Measurements from ENCODE around the gene GRHL1. TPM values are rescaled to one million over a fixed set of nuclear protein-coding genes. Genes with fewer than 3 reads are reported as not detected.
A peak's percentile ranks its signal among the peaks of the same experiment; 100 is the strongest.

The GRHL1 gene
- total RNA-seq, 2 experiments from 2014 or later, result 0.69 to 0.79 TPM

DNA sequence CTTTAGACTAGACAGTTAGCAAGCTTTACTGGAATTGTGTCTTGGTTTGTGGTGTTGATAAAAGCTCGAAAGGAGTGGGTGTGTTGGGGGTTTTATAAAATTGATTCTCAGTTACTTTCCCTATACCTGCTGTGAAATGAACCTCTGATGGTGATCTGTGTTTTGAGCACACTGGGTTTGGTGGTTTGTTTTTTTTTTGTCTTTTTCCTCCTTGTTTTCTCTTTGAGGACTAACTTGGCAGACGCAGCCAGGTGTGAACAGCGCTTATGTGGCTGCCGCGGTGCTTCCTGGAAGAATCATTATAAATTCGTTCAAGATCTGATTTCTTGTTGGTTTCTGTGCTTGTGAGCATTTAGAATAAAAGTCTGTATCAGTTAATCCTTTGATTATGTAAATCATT is 28.5 kb downstream of the GRHL1 start:
- peaks cover 4% of the 10 kb centered on the region for H3K27me3 Mint-ChIP-seq (ENCODE audit: low read depth)
- peak; percentile 63 for DNase-seq
- CTCF ChIA-PET, result interaction anchor here (1.0 to 1.8 kb wide), 2 partner anchors 38 to 166 kb away, joined by 4 to 5 read pairs; no protein-coding TSS in a partner anchor
- H3K27ac Mint-ChIP-seq, result peak overlapping the region; percentile 66
- intact Hi-C loops (cut with micrococcal nuclease), result loop anchor here (1.0 to 5.0 kb wide), 3 partner anchors 137 to 457 kb away; partner anchors contain the start of gene TAF1B
- peaks cover 43% of the 10 kb centered on the region for H3K4me1 Mint-ChIP-seq (ENCODE audit: low read depth)
- H3K9me3 Mint-ChIP-seq, result no peaks in the 10 kb centered on the region
- peaks cover 2% of the 10 kb centered on the region for H3K36me3 Mint-ChIP-seq (ENCODE audit: low read depth)
- H3K4me3 Mint-ChIP-seq, result peak overlapping the region; percentile 38

DNA sequence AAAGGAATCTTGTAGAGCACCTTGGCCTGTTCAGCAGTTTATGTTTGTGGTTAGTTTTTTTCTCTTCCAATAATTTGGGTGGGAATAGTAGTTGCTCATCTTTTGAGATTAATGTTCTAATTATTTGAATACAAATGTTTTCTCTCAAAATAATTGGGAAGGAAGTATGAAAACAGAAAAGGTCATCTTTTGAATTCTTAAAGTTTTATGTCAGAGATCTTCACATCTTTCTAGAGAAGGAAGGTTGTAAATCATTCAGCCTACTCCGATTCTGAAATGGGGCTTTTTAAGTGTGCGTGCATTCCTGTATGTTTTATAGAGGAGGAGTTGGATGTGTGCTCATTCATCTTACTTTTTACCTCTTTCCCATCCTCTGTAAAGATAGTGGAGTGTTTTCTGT is 29.0 kb downstream of the GRHL1 start:
- intact Hi-C loops (cut with micrococcal nuclease), result loop anchor here (1.0 to 5.0 kb wide), 2 partner anchors 137 to 457 kb away; partner anchors contain the start of gene TAF1B
- Mint-ChIP-seq H3K27ac (no peak overlapping the region), H3K4me1 (ENCODE audit: low read depth) (peaks cover 38% of the 10 kb centered on the region), H3K27me3 (ENCODE audit: low read depth) (peaks cover 4% of the 10 kb centered on the region), H3K36me3 (ENCODE audit: low read depth) (peaks cover 2% of the 10 kb centered on the region), H3K4me3 (no peak overlapping the region), H3K9me3 (no peaks in the 10 kb centered on the region)
- CTCF ChIA-PET, result interaction anchor here (1.0 to 7.8 kb wide), 3 partner anchors 68 to 167 kb away, joined by 4 to 131 read pairs (median 5); partner anchors contain the start of gene KLF11
- no peak for DNase-seq

DNA sequence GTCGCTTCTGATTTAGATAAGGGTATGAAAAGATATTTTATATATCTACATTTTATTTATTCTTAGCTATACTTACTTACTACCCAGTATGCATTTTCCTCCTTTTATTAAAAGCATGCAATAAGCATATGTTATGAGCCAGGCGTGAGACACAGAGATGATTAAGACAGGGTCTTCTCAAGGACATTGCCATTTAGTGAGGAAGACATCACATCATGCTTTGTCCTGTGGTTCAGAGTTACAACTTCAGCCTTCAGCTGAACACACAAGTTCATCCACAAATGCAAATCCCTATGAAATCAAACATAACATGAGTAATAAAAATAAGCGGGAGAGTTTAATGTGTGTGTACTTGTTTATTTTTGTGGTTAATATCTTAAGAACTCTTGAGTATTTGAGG is 30.2 kb downstream of the GRHL1 start:
- intact Hi-C loops (cut with micrococcal nuclease), result loop anchor here (5.0 kb wide), 1 partner anchor 456 kb away; no protein-coding TSS in a partner anchor
- Mint-ChIP-seq H3K9me3 (no peaks in the 10 kb centered on the region), H3K36me3 (ENCODE audit: low read depth) (peaks cover 2% of the 10 kb centered on the region), H3K27ac (no peak overlapping the region), H3K4me1 (ENCODE audit: low read depth) (peaks cover 28% of the 10 kb centered on the region), H3K4me3 (no peak overlapping the region), H3K27me3 (ENCODE audit: low read depth) (peaks cover 4% of the 10 kb centered on the region)
- CTCF ChIA-PET, result interaction anchor here (1.3 to 7.8 kb wide), 3 partner anchors 10 to 167 kb away, joined by 3 to 131 read pairs (median 4); partner anchors contain the start of gene KLF11
- no peak for DNase-seq

DNA sequence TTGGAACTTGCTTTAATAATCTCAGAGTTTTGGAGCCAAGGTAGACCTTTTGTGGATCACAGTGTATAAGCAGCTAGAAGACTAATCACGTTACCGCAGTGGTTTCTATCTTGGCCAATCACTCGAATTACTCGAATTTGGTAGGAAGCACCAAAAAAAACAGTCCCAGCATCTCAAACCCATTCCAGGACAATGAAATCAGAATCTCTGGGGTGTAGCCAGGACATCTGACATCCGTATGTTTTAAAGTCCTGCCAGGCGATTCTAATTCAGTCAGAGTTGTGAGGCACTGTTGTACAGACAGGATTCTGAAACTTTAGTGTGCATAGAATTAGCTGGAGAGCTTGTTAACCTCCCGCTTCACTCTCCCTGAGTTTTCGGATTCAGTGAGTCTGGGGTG is 30.8 kb downstream of the GRHL1 start:
- peaks cover 2% of the 10 kb centered on the region for H3K36me3 Mint-ChIP-seq (ENCODE audit: low read depth)
- no peak overlapping the region for H3K4me3 Mint-ChIP-seq
- CTCF ChIA-PET, result interaction anchor here (1.3 to 7.8 kb wide), 3 partner anchors 10 to 167 kb away, joined by 3 to 131 read pairs (median 4); partner anchors contain the start of gene KLF11
- no peak for DNase-seq
- H3K27me3 Mint-ChIP-seq (ENCODE audit: low read depth), result peaks cover 4% of the 10 kb centered on the region
- intact Hi-C loops (cut with micrococcal nuclease), result loop anchor here (5.0 kb wide), 1 partner anchor 455 kb away; no protein-coding TSS in a partner anchor
- no peaks in the 10 kb centered on the region for H3K9me3 Mint-ChIP-seq
- H3K27ac Mint-ChIP-seq, result no peak overlapping the region
- peaks cover 24% of the 10 kb centered on the region for H3K4me1 Mint-ChIP-seq (ENCODE audit: low read depth)

DNA sequence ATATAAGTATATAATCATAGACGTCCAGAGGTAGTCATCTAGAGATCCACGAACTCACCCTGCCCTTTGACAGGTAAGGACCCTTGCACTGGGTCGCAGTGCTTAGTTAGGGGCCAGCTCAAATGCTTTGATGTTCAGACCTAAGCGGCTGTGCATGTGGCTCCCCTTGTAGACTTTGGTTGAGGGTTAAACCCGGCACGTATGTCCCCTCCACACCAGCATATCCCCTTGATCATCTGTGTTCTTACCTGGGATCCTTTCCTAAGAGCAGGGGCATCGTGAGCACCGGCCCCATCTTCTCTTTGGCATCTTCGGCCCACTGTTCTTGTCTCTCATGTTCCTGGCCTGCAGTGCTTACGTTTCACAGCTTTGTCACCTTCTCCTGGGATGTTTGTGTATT is 31.4 kb downstream of the GRHL1 start:
- Mint-ChIP-seq H3K4me1 (ENCODE audit: low read depth) (peaks cover 22% of the 10 kb centered on the region), H3K9me3 (no peaks in the 10 kb centered on the region), H3K36me3 (ENCODE audit: low read depth) (peaks cover 2% of the 10 kb centered on the region), H3K27me3 (ENCODE audit: low read depth) (peaks cover 4% of the 10 kb centered on the region), H3K27ac (no peak overlapping the region), H3K4me3 (no peak overlapping the region)
- intact Hi-C loops (cut with micrococcal nuclease), result loop anchor here (5.0 kb wide), 1 partner anchor 454 kb away; no protein-coding TSS in a partner anchor
- DNase-seq, result no peak
- CTCF ChIA-PET, result interaction anchor here (0.6 to 7.8 kb wide), 9 partner anchors 8 to 200 kb away, joined by 3 to 131 read pairs (median 6); partner anchors contain the start of gene KLF11

DNA sequence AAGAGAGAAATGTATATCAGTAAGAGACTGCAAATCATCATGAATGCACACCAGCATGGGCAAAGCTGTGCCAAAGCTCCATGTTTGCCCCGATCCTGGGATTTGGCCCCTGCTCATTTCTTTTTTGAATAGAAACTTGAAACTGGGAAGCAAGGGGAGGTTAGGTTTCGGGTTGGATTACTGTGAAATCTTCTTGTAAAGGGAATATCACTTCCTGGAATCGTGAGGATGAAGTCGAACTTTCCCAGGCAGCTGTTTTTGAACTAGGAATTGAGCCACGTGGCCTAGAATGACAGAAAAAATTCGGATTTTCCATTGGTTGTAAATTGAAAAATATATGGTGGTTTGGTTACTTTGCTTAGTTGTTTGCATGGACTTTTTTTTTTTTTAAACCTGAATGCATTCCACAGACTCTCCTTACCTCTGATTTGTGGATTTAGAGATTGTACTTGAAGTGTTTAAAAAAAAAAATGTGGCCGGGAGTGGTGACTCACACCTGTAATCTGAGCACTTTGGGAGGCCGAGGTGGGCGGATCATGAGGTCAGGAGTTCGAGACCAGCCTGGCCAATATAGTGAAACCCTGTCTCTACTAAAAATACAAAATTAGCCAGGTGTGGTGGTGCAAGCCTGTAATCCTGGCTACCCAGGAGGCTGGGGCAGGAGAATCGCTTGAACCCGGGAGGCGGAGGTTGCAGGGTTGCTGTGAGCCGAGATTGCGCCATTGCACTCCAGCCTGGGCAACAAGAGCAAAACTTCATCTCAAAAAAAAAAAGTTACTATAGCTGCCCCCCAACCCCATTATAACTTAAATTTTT is 32.1 kb downstream of the GRHL1 start:
- Mint-ChIP-seq H3K9me3 (no peaks in the 10 kb centered on the region), H3K4me3 (no peak overlapping the region), H3K27ac (no peak overlapping the region), H3K4me1 (ENCODE audit: low read depth) (peaks cover 15% of the 10 kb centered on the region), H3K36me3 (ENCODE audit: low read depth) (no peaks in the 10 kb centered on the region), H3K27me3 (ENCODE audit: low read depth) (no peaks in the 10 kb centered on the region)
- CTCF ChIA-PET, result interaction anchor here (0.5 to 7.8 kb wide), 45 partner anchors 7 to 697 kb away, joined by 3 to 131 read pairs (median 5); partner anchors contain the start of genes KLF11 and TAF1B
- no peak for DNase-seq
- intact Hi-C loops (cut with micrococcal nuclease), result loop anchor here (1.0 to 5.0 kb wide), 3 partner anchors 65 to 454 kb away; no protein-coding TSS in a partner anchor

DNA sequence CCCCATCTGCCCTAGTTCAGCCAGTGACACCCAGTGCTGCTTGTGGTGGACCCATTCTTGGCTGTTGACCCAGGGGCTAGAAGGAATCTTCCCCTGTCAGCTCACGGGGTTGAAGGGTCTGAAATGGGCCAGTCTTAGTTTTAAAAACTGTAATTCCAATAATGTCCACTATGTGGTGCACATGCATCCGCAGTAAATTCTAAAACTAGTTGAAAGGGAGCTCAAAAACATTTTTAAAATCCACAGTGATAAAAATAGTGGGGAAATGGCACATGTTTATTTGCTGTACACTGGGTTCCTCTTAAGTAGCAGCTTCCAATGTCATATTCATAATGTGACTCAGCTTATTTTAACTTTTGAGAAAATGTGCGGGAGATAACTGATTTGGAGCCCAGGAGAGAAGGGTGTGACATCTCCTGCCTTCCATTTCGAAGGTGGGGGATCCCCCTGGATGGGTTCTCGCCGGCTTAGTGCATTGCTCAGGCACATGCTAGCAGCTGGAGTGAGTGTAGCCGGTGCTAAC is 32.8 kb downstream of the GRHL1 start:
- H3K4me3 Mint-ChIP-seq, result no peak overlapping the region
- H3K36me3 Mint-ChIP-seq (ENCODE audit: low read depth), result no peaks in the 10 kb centered on the region
- intact Hi-C loops (cut with micrococcal nuclease), result loop anchor here (1.0 to 5.0 kb wide), 3 partner anchors 64 to 453 kb away; no protein-coding TSS in a partner anchor
- DNase-seq, result peak; percentile 48
- no peak overlapping the region for H3K27ac Mint-ChIP-seq
- CTCF ChIA-PET, result interaction anchor here (0.5 to 7.8 kb wide), 52 partner anchors 8 to 696 kb away, joined by 3 to 131 read pairs (median 4); partner anchors contain the start of genes KLF11 and TAF1B
- peaks cover 15% of the 10 kb centered on the region for H3K4me1 Mint-ChIP-seq (ENCODE audit: low read depth)
- no peaks in the 10 kb centered on the region for H3K9me3 Mint-ChIP-seq
- H3K27me3 Mint-ChIP-seq (ENCODE audit: low read depth), result no peaks in the 10 kb centered on the region

DNA sequence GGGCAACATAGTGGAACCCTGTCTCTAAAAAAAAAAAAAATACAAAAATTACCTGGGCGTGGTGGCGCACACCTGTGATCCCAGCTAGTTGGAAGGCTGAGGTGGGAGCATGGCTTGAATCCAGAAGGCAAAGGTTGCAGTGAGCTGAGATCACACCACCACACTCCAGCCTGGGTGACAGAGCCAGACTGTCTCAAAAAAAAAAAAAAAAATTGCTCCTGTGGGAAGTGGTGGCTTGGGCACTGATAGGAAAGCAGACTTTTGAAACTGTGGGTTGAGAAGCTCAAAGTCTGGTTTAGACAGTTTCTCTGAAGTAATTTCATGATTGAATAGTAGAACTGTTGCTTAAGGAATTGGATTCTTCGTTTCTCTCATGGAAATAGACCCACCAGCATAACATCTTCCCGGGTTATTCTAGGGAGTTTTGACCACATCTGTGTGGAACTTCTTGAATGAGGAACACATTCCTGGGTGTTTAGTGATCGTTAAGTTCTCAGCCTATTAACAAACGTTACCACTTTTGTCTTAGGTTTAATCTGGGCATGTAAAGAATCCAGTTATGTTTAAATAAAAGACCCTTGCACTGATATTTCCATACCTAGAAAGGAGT is 33.5 kb downstream of the GRHL1 start:
- H3K4me1 Mint-ChIP-seq (ENCODE audit: low read depth), result peaks cover 14% of the 10 kb centered on the region
- no peaks in the 10 kb centered on the region for H3K9me3 Mint-ChIP-seq
- no peaks in the 10 kb centered on the region for H3K27me3 Mint-ChIP-seq (ENCODE audit: low read depth)
- no peak overlapping the region for H3K27ac Mint-ChIP-seq
- CTCF ChIA-PET, result interaction anchor here (0.6 to 7.8 kb wide), 55 partner anchors 8 to 1289 kb away, joined by 3 to 131 read pairs (median 4); partner anchors contain the start of genes KLF11 and TAF1B
- intact Hi-C loops (cut with micrococcal nuclease), result loop anchor here (1.0 to 5.0 kb wide), 3 partner anchors 63 to 452 kb away; no protein-coding TSS in a partner anchor
- H3K36me3 Mint-ChIP-seq (ENCODE audit: low read depth), result no peaks in the 10 kb centered on the region
- H3K4me3 Mint-ChIP-seq, result no peak overlapping the region
- DNase-seq, result no peak

DNA sequence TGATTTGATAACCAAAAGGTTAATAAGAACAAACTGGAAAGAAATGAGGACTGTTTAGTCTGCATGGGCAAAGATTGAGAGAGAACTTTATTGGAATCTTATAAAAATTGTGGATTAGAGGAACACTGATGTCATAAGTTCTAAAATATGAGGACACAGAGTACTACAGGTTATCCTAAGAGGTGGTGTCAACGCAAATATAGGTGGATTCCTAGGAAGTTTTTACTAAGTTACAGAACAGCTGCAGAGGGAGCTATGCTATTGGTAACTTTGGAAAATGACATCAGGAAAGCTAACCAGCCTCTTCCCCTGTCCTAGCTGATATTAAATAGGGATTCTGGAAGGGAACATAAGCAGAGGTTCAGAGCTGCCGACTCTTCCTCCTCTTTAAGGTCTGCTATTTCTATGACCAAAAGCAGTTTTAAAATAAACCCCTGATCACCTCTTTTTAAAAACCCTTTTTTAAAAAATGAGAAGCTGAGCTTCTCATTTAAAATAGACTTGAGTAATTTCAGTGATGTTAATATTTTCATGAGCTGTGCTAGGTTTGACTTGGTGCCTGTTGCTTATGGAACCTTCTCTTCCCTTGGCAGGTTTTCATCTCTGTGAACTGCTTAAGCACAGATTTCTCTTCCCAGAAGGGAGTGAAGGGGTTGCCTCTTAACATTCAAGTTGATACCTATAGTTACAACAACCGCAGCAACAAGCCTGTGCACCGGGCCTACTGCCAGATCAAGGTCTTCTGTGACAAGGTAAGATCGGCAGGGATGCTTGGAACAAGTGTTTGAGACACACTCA is 34.2 kb downstream of the GRHL1 start:
- Mint-ChIP-seq H3K36me3 (ENCODE audit: low read depth) (no peaks in the 10 kb centered on the region), H3K4me3 (no peak overlapping the region), H3K9me3 (no peaks in the 10 kb centered on the region), H3K4me1 (ENCODE audit: low read depth) (peaks cover 8% of the 10 kb centered on the region), H3K27ac (no peak overlapping the region), H3K27me3 (ENCODE audit: low read depth) (no peaks in the 10 kb centered on the region)
- CTCF ChIA-PET, result interaction anchor here (0.6 to 7.8 kb wide), 23 partner anchors 7 to 1288 kb away, joined by 3 to 131 read pairs (median 6); partner anchors contain the start of genes KLF11 and TAF1B
- intact Hi-C loops (cut with micrococcal nuclease), result loop anchor here (2.0 kb wide), 1 partner anchor 171 kb away; no protein-coding TSS in a partner anchor
- no peak for DNase-seq

DNA sequence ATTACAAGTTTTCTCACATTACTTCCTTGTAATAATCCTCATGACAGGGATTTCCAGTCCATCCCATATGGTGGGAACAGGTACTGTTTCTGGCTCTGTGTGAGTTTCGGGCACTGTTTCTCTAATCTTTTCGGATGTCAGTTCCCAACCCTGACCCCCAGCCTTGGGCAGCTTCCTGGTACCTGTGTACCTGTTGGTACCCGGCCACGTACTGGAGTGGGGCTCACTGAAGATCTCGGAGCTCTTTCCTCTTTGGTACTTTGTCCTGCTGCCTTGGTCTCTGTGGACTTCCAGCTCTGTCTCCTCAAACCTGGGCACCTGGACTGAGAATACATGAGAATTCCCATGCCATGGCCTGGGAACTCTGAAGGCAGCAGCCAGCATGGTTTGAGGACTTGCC is 36.8 kb downstream of the GRHL1 start:
- intact Hi-C loops (cut with micrococcal nuclease), result no loop called here

DNA sequence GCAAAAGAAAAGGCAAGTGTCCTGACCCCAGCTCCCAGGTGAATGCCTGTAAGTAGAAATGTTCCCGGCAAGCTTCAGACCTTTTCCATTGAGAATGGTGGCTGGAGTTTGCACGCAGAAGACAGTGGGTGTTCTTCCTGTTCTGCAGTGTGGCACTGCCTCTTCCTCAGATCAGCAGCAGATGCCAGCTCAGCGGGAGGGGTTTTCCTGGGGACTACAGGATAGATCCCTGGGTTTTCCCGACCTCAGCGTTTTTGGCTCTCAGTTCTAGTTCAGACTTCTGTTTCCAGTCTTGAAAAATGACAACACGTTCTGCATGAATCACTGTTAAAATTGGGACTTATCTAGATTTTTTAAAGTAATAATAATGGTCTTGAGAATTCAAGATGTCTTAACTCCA is 39.2 kb downstream of the GRHL1 start:
- intact Hi-C loops (cut with micrococcal nuclease), result loop anchor here (5.0 kb wide), 1 partner anchor 132 kb away; the partner anchor contains the start of gene RRM2
- Mint-ChIP-seq H3K36me3 (ENCODE audit: low read depth) (no peaks in the 10 kb centered on the region), H3K27me3 (ENCODE audit: low read depth) (no peaks in the 10 kb centered on the region), H3K4me1 (ENCODE audit: low read depth) (peaks cover 13% of the 10 kb centered on the region), H3K27ac (no peak overlapping the region), H3K9me3 (no peaks in the 10 kb centered on the region), H3K4me3 (no peak overlapping the region)
- peak; percentile 33 for DNase-seq
- CTCF ChIA-PET, result interaction anchor here (1.0 to 1.2 kb wide), 2 partner anchors 13 to 57 kb away, joined by 3 to 4 read pairs; no protein-coding TSS in a partner anchor

More for the DNA sequence above, 36.8 kb downstream of the GRHL1 start:
- CTCF ChIA-PET, result interaction anchor here (7.8 kb wide), 1 partner anchor 60 kb away, joined by 131 read pairs; the partner anchor contains the start of gene KLF11
- no peaks in the 10 kb centered on the region for H3K9me3 Mint-ChIP-seq
- peaks cover 8% of the 10 kb centered on the region for H3K4me1 Mint-ChIP-seq (ENCODE audit: low read depth)
- no peak overlapping the region for H3K4me3 Mint-ChIP-seq
- no peak for DNase-seq
- no peaks in the 10 kb centered on the region for H3K36me3 Mint-ChIP-seq (ENCODE audit: low read depth)
- H3K27me3 Mint-ChIP-seq (ENCODE audit: low read depth), result no peaks in the 10 kb centered on the region
- no peak overlapping the region for H3K27ac Mint-ChIP-seq

Data from activated naive CD4-positive, alpha-beta T cell treated with anti-CD3 and anti-CD28 coated beads for 36 hours (primary cell).